HL-60 (cell line): ENCODE measurements around the gene ADISSP.

Experiments used
- DNase-seq, 2 experiments: peaks; one replicate each; pipeline ENCODE4 v3.0.0-alpha.2; 2010 to 2020; ENCODE audit warnings: low read depth in 1 of 2, low spot score in 1 of 2
- H3K27ac ChIP-seq: fragments of 250-450 bp; sonication (Bioruptor Pico); replicated peaks from 2 replicates; pipeline ENCODE4 v1.5.1; 2020; ENCODE audit warnings: mild to moderate bottlenecking, moderate library complexity
- H3K27me3 ChIP-seq: fragments of 250-450 bp; sonication (Bioruptor Pico); 2 replicates; pipeline ENCODE4 v1.5.1; 2021; ENCODE audit warnings: mild to moderate bottlenecking, moderate library complexity; ENCODE audit not compliant: insufficient read depth, poor library complexity, severe bottlenecking
- H3K4me3 ChIP-seq: replicated peaks from 2 replicates; pipeline ENCODE4 v1.5.1; 2011; ENCODE audit warnings: mild to moderate bottlenecking, control low read depth, low read length; ENCODE audit not compliant: insufficient read depth
- CTCF ChIP-seq: IDR thresholded peaks from one replicate; pipeline ENCODE4 v1.5.1; 2011; ENCODE audit warnings: low read length, control low read depth, inconsistent platforms; ENCODE audit not compliant: insufficient read depth
- GABPA ChIP-seq: IDR thresholded peaks from 2 replicates; pipeline ENCODE4 v1.6.1; 2012; ENCODE audit warnings: low read depth
- POLR2AphosphoS5 ChIP-seq: IDR thresholded peaks from 2 replicates; pipeline ENCODE4 v1.6.1; 2012; ENCODE audit warnings: low read depth
- REST ChIP-seq: IDR thresholded peaks from 2 replicates; pipeline ENCODE4 v1.6.1; 2012; ENCODE audit warnings: low read depth; ENCODE audit not compliant: insufficient replicate concordance
- SPI1 ChIP-seq: IDR thresholded peaks from 2 replicates; pipeline ENCODE4 v1.6.1; 2012; ENCODE audit warnings: low read depth, mild to moderate bottlenecking, borderline replicate concordance

Gene ADISSP

GRCh38 chr20:3781153-3781910 is 13.8 kb upstream of the ADISSP start, which contains the start of gene SPEF1:
SPEF1 (minus strand) TSS chr20:3781448; CDS start chr20:3781287, 161 bp downstream.
- no peak within 1 kb of the TSS for H3K27ac ChIP-seq
- TF ChIP-seq CTCF (peak; percentile 37), SPI1 (no peak)

GRCh38 chr20:3778976-3779375 is 11.4 kb upstream of the ADISSP start:
- DNase-seq, result no peak
- TF ChIP-seq POLR2AphosphoS5 (no peak), SPI1 (no peak), REST (no peak), CTCF (no peak), GABPA (no peak)
- Histone ChIP-seq H3K27ac (no peak overlapping the region), H3K27me3 (peaks cover 29% of the 10 kb centered on the region), H3K4me3 (no peak overlapping the region)

More at GRCh38 chr20:3781153-3781910, 13.8 kb upstream of the ADISSP start, which contains the start of gene SPEF1:
- DNase-seq, result peak; percentile 78 to 90
- H3K4me3 ChIP-seq, result peak within 1 kb of the TSS; percentile 42
- H3K27me3 ChIP-seq, result peaks cover 29% of the 10 kb centered on the region

GRCh38 chr20:3777716-3778629 is 10.4 kb upstream of the ADISSP start:
- peak overlapping the region; percentile 43 for H3K4me3 ChIP-seq
- peaks cover 29% of the 10 kb centered on the region for H3K27me3 ChIP-seq
- no peak for DNase-seq
- no peak for TF ChIP-seq GABPA
- TF ChIP-seq CTCF, result no peak
- TF ChIP-seq POLR2AphosphoS5, result no peak
- TF ChIP-seq REST, result no peak
- no peak for TF ChIP-seq SPI1
- H3K27ac ChIP-seq, result no peak overlapping the region
